Choroid plexus epithelial cell (primary cell): ENCODE results near the gene FIGNL1.
A peak's percentile ranks its signal among the peaks of the same experiment; 100 is the strongest.
"Not testable (repeated sequence)": the region's sequence is repeated elsewhere in the genome, so short reads cannot be mapped to it uniquely, and the experiment has no call there.

ENCODE experiments used
- DNase-seq: peaks from one replicate; pipeline ENCODE4 v3.0.0-alpha.2; 2010; ENCODE audit warnings: low read depth
- H3K4me3 ChIP-seq: 2 replicates; pipeline ENCODE4 v1.5.1; 2011; ENCODE audit warnings: low read depth, mild to moderate bottlenecking, control low read depth, low read length, moderate library complexity
- TF ChIP-seq, protein P1 (sequence below): conservative IDR thresholded peaks from 2 replicates; pipeline ENCODE4 v1.5.1; 2011; ENCODE audit warnings: low read depth, mild to moderate bottlenecking, control low read depth, inconsistent platforms, low read length, moderate library complexity

The FIGNL1 gene

DNA sequence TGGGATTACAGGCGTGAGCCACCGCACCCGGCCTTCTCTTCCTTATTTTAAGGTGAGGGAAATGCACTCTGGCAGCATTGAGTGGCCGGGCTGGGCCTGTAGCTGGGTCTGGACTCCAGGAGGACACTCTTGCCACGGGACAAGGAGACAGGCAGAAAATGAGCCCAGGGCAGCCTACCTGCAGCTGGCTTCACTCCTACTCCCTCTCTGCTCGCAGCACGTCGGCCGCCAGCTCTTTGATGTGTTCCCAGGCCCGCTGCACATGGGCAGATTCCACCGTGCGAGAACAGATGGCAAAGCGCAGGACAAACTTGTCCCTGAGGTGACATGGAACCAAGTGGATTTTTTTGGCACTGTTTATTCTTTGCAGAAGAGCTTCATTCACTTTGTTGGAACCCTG lies 12.9 kb upstream of the FIGNL1 start:
- H3K4me3 ChIP-seq, result no peak overlapping the region
- no peak for DNase-seq
- TF ChIP-seq, protein P1, sequence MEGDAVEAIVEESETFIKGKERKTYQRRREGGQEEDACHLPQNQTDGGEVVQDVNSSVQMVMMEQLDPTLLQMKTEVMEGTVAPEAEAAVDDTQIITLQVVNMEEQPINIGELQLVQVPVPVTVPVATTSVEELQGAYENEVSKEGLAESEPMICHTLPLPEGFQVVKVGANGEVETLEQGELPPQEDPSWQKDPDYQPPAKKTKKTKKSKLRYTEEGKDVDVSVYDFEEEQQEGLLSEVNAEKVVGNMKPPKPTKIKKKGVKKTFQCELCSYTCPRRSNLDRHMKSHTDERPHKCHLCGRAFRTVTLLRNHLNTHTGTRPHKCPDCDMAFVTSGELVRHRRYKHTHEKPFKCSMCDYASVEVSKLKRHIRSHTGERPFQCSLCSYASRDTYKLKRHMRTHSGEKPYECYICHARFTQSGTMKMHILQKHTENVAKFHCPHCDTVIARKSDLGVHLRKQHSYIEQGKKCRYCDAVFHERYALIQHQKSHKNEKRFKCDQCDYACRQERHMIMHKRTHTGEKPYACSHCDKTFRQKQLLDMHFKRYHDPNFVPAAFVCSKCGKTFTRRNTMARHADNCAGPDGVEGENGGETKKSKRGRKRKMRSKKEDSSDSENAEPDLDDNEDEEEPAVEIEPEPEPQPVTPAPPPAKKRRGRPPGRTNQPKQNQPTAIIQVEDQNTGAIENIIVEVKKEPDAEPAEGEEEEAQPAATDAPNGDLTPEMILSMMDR, result no peak

DNA sequence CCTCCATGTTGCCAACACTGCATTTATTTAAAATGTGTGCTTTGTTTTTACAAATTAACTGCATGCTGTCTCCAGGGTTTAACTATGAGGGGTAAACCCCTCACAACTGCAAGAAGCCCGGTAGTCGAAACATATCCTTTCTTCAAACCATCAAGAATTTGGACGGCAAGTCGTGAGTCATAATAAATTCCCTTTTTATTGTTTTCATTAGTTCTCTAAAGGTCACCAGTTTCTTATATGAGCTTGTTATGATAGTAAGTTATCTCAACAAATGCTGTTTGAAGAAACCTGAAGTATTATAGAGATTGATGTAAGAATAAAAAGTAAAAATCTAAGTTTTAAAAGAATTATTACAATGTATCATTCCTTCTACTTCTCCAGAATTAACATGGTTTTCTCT lies 12.2 kb upstream of the FIGNL1 start:
- TF ChIP-seq, protein P1, result no peak
- H3K4me3 ChIP-seq, result no peak overlapping the region
- peak; percentile 18 for DNase-seq

DNA sequence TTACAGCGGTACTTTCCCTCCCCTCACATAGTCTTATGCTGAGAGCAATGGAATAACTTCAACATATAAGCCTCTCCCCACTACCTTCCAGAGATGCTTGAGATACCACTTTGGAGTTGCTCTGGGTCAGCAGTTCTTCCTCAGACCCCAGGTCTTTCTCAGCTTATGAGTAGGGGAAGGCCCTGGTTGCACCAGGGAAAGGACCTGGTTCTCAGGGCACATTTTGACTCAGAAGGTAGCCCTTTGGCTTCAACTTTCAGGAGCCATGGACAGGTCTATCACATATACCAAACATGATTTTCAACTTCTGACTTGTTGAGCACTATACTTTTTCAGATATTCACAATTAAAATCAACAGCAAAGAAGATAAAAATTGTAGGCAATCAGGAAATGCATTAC lies 11.5 kb upstream of the FIGNL1 start:
- DNase-seq, result no peak
- TF ChIP-seq, protein P1, result no peak
- H3K4me3 ChIP-seq, result no peak overlapping the region

DNA sequence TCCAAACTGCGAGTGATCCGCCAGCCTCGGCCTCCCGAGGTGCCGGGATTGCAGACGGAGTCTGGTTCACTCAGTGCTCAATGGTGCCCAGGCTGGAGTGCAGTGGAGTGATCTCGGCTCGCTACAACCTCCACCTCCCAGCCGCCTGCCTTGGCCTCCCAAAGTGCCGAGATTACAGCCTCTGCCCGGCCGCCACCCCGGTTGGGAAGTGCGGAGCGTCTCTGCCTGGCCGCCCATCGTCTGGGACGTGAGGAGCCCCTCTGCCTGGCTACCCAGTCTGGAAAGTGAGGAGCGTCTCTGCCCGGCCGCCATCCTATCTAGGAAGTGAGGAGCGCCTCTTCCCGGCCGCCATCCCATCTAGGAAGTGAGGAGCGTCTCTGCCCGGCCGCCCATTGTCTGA lies 9.0 kb upstream of the FIGNL1 start:
- DNase-seq, H3K4me3 ChIP-seq: not testable (repeated sequence)

DNA sequence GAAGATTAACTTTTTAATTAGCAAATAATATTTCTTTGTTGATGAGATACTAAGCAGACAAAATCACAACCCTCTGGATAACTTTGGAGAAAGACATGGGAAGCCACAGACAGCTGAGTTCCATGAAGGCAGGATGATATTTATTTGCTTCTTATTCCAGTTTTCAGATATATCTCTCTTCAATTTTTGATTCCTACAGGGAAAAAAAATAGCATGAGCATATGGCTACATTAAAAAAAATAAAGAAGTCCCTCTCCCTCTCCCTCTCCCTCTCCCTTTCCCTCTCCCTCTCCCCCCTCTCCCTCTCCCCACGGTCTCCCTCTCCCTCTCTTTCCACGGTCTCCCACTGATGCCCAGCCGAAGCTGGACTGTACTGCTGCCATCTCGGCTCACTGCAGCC lies 8.5 kb upstream of the FIGNL1 start:
- not testable (repeated sequence) for H3K4me3 ChIP-seq

DNA sequence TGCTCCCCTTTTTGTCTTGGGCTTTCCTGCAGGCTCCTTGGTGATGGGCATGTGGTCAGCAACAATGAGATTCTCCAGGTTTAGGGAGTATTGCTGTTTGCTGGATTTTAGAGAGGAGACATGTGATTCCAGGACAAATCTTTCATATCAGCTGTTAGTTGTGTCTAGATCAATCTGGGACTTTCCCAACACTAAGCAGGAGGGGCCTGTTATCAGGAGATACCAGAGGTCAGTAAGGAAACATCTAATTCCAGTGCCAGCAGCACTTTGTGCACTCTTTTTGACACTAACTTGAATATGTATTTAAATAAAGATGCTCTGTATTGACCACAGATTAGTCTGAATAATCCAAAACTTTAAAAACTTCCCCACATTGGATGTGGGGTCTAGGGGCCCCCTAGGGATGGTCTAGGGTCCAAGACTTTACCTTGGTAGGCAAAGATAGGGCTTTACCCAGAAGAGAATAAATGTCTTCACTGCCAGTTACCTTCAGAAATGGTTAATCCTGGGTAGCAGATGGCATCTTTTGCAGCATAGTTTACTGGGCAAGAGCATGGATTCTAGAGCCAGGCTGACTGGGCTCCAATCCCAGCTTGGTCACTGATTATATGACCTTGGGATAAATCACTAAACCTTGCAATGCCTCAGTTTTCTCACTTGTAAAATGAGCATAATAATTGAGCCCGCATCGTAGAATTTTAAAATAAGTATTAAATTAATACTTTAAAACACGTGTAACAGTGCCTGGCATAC lies 6.4 kb upstream of the FIGNL1 start:
- TF ChIP-seq, protein P1, result no peak
- H3K4me3 ChIP-seq, result no peak overlapping the region
- no peak for DNase-seq

More for the DNA sequence above, 8.5 kb upstream of the FIGNL1 start:
- not testable (repeated sequence) for DNase-seq

DNA sequence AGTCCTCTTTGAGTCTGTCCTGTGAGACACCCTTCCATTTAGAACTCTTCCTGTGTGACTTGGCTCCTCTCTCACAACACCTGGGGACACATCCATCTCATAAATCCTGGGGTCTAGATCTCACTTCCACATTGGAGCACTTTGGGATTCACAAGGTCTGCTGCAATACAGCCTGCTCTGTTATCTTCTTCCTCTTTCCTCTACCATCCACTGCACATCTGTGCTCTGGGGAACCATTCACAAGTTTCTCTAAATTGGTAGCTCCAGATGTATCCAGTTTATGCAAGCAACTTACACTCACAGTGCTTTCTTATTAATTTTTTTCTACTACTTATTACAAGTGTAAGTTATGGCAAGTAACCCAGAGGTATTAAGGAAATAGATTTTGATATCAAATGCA lies 5.5 kb upstream of the FIGNL1 start:
- TF ChIP-seq, protein P1, result no peak
- no peak overlapping the region for H3K4me3 ChIP-seq
- no peak for DNase-seq

DNA sequence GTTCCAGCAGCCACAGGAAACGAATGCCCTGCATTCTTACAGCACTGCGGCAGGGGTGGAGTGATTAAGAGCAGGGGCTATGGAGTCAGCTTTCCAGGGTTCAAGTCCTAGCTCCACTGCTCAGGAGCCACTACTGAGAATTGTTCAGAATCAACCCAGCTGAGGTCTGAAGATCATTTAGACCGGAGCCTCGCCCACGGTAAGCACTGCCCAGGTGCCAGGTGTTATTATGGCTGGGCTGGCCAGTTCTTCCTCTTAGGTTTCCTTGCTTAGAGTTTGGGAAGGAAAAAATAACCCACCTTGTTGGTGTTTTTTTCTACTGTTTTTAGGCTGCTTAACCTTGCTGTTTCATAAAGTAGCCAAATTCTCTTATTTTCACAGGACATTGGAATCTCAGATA lies 4.8 kb upstream of the FIGNL1 start:
- DNase-seq, result no peak
- TF ChIP-seq, protein P1, result no peak
- H3K4me3 ChIP-seq, result no peak overlapping the region
